HG03175 (cell line): ENCODE data around the gene NDUFAF7.
"Not testable (repeated sequence)": the region's sequence is repeated elsewhere in the genome, so short reads cannot be mapped to it uniquely, and the experiment has no call there.

Experiments
- ATAC-seq: cut with Tn5 transposase; IDR thresholded peaks from one replicate; pipeline ENCODE4 v1.9.1; 2021; ENCODE audit warnings: mild to moderate bottlenecking, moderate library complexity; ENCODE audit not compliant: unreplicated experiment

Gene NDUFAF7, protein sequence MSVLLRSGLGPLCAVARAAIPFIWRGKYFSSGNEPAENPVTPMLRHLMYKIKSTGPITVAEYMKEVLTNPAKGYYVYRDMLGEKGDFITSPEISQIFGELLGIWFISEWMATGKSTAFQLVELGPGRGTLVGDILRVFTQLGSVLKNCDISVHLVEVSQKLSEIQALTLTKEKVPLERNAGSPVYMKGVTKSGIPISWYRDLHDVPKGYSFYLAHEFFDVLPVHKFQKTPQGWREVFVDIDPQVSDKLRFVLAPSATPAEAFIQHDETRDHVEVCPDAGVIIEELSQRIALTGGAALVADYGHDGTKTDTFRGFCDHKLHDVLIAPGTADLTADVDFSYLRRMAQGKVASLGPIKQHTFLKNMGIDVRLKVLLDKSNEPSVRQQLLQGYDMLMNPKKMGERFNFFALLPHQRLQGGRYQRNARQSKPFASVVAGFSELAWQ

GRCh38 chr2:37231241-37232130 is at the start of gene NDUFAF7, which contains the start of gene CEBPZ:
TSS of gene NDUFAF7 (plus strand) at chr2:37231658. CDS start at chr2:37231706, 48 bp downstream.
TSS of gene CEBPZ (minus strand) at chr2:37231596. CDS start at chr2:37231567, 29 bp downstream.
- ATAC-seq, result peak; percentile 94

DNA sequence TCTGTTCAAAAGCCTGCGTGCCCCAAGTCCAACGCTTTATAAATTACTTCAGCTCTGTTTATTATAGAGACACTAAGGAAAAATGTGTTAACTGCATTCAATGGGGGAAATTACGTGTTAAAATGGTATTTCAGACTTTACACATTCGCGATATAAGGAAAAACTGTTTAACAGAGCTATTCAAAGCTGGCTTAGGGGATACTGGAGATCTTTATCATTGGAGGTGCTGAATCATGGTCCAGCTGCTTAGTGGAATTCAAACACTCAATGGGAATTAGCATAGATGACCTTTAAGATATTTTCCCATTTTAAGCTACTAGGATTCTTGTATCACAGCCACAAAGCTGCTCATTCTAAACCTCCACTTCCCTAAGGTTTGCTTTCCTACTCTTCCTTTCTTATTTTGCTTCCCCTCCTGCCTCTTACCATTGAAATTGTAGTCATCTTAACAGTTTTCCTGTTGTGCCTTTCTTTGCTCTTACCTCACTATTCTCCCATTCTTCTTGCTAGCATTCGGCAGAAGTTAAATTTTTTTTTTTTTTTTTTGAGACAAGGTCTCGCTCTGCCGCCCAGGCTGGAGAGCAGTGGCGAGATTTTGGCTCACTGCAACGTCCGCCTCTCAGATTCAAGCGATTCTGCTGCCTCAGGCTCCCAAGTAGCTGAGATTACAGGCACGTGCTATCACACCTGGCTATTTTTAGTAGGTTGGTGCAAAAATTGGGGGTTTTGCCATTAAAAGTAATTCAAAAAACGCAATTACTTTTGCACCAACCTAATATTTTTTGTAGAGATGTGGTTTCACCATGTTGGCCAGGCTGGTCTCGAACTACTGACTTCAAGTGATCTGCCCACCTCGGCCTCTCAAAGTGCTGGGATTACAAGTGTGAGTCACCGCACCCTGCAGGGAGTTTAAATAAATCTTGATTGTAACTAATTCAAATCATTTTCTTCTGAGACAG is 49.5 kb upstream of the NDUFAF7 start:
- no peak for ATAC-seq

- no peak for ATAC-seq
Measured at GRCh38 chr2:37188570-37188969, 42.9 kb upstream of the NDUFAF7 start, which contains the start of gene SULT6B1. TSS of gene SULT6B1 (minus strand) at chr2:37188670. CDS start at chr2:37188640, 30 bp downstream.

- ATAC-seq, result no peak
Measured at GRCh38 chr2:37189452-37190153, 41.9 kb upstream of the NDUFAF7 start.

- no peak for ATAC-seq
Measured at GRCh38 chr2:37190290-37190689, 41.2 kb upstream of the NDUFAF7 start.

- ATAC-seq, result no peak
Measured at GRCh38 chr2:37191253-37191652, 40.2 kb upstream of the NDUFAF7 start.

DNA sequence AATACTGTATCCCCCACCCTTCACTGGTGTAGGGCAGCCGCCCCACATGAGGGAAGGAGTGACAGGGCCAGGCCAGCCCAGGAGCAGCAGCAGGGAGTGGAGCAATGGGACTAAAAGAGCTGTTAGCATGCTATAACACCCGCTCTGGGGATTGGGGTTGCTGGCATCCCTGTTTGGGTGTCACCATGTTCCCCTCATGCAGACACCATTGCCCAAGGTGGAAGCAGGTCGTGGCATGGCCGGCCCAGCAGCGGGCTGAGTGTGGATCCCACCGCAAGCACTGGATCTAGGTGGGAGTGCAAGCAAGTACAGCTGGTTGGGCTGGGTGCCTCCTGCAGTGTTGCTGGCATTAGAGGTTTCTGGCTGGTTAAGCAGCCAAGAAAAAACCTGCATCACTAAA is 39.7 kb upstream of the NDUFAF7 start:
- no peak for ATAC-seq

GRCh38 chr2:37192551-37192950 is 38.9 kb upstream of the NDUFAF7 start:
- ATAC-seq, result no peak

DNA sequence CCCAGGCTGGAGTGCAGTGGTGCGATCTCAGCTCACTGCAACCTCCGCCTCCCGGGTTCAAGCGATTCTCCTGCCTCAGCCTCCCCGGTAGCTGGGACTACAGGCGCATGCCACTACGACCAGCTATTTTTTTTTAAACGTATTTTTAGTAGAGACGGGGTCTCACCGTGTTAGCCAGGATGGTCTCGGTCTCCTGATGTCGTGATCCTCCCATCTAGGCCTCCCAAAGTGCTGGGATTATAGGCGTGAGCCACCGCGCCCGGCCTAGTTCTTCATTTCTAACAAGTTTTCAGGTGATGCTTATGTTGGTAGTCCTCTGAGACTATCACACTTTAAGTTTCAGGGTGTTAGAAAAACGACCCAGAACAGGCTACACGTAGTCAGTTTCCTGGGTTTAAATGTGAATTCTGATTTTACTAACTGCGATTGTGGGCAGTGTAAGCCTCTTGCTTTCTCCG is 35.6 kb upstream of the NDUFAF7 start:
- ATAC-seq, result peak; percentile 7

- peak; percentile 80 for ATAC-seq
Measured at GRCh38 chr2:37196320-37197195, 34.9 kb upstream of the NDUFAF7 start, which contains the start of gene CEBPZOS. TSS of gene CEBPZOS (plus strand) at chr2:37196496. CDS start at chr2:37199705, 3,209 bp downstream.

- ATAC-seq, result no peak
Measured at GRCh38 chr2:37198681-37199065, 32.8 kb upstream of the NDUFAF7 start.

DNA sequence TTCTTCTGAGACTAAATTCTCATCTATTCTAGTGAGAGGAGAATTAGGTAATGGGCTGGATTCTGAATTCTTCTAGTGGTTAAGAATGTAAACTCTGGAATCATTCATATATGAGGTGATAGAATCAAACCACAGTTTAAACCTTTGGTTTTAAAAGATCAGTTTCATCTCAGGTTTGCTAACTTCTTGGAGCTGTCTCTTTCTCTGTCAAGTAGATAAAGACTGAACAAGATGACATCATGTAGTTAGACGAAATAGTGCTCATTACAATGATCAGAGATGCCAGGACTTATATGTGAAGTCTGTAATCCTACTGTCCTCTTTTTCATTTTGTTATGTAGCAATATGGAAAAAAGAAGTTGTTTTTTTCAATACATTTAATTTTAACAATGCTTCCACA is 30.2 kb upstream of the NDUFAF7 start:
- no peak for ATAC-seq

- ATAC-seq, result no peak
Measured at GRCh38 chr2:37201766-37202165, 29.7 kb upstream of the NDUFAF7 start.

GRCh38 chr2:37203708-37204107 is 27.8 kb upstream of the NDUFAF7 start:
- ATAC-seq, result no peak

GRCh38 chr2:37205071-37205661 is 26.3 kb upstream of the NDUFAF7 start:
- not testable (repeated sequence) for ATAC-seq

DNA sequence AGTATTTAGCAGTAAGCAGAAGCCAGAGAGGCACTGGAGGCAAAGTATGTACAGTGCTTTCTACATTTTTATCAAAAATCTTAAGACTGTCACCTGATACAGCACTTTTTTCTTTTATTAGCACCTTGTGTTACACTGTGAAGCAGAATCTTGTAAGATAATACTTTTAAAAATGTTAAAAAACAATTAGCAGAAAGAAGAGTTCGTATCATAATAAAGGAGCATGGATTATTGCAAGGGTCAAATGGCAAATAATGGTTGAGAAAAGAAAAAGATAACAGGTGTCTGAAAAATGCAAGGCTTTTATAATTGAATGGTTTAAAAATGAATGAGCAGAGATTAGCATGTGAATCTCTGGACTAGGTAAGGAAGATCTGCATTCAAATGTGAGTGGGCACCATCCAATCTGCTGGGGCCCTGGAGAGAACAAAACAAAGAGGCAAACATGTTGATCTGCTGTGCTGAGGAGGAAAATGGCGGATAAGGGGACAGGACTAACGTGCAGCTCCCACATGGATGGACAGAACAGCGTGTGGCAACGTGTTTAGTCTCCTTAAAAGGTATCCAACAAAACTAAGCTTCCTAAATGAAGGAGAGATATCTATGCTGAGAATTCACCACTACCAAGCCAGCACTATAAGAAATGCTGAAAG is 25.6 kb upstream of the NDUFAF7 start:
- no peak for ATAC-seq

GRCh38 chr2:37206760-37207159 is 24.7 kb upstream of the NDUFAF7 start:
- not testable (repeated sequence) for ATAC-seq

- ATAC-seq, result no peak
Measured at GRCh38 chr2:37211212-37211611, 20.2 kb upstream of the NDUFAF7 start.
